Measurements from ENCODE around the gene SUGCT. TPM values are rescaled to one million over a fixed set of nuclear protein-coding genes. Genes with fewer than 3 reads are reported as not detected.

The SUGCT gene
- total RNA-seq, 2 experiments from 2014 or later = 0.95 to 1.2 TPM

- Histone ChIP-seq H3K4me3 (ENCODE audit: low read length) (no peak overlapping the region), H3K4me1 (ENCODE audit: insufficient read depth, low read length) (no peaks in the 10 kb centered on the region), H3K36me3 (ENCODE audit: insufficient read depth, low read length) (no peaks in the 10 kb centered on the region), H3K27me3 (ENCODE audit: control insufficient read depth in 1 of 2, insufficient read depth in 2 of 2, low read length in 2 of 2) (no peaks in the 10 kb centered on the region), H3K27ac (ENCODE audit: low read depth in 1 of 2, low read length in 2 of 2) (no peak overlapping the region), H3K9me3 (ENCODE audit: control insufficient read depth in 1 of 2, insufficient read depth in 1 of 2, low read length in 2 of 2) (peaks cover 0 to 8% of the 10 kb centered on the region in 2 experiments)
- intact Hi-C loops (cut with DNase I, micrococcal nuclease) = loop anchor here in 1 of 2 experiments (5.0 kb wide), 1 partner anchor 1328 kb away; no protein-coding TSS in a partner anchor
- POLR2A ChIA-PET = no interaction called here
- CTCF ChIA-PET = no interaction called here
- no peaks in the 10 kb centered on the region for H3K27me3 Mint-ChIP-seq
- TF ChIP-seq CTCF (IDR thresholded peaks at IDR 0.05) = no peak
- no peak for DNase-seq
- no peaks in the 10 kb centered on the region for H3K36me3 Mint-ChIP-seq (ENCODE audit: low read depth)
- no peak for ATAC-seq (ENCODE audit: poor library complexity)
- no peaks in the 10 kb centered on the region for H3K9me3 Mint-ChIP-seq
- H3K4me1 Mint-ChIP-seq (ENCODE audit: low read depth) = no peaks in the 10 kb centered on the region
- no peak overlapping the region for H3K27ac Mint-ChIP-seq
- H3K4me3 Mint-ChIP-seq = no peak overlapping the region
These were observed 579.7 kb downstream of the SUGCT start for GRCh38 chr7:40714363-40715052.

GRCh38 chr7:40715053-40715430, 580.2 kb downstream of the SUGCT start:
- Histone ChIP-seq H3K27ac (ENCODE audit: low read depth in 1 of 2, low read length in 2 of 2) (no peak overlapping the region), H3K36me3 (ENCODE audit: insufficient read depth, low read length) (no peaks in the 10 kb centered on the region), H3K27me3 (ENCODE audit: control insufficient read depth in 1 of 2, insufficient read depth in 2 of 2, low read length in 2 of 2) (no peaks in the 10 kb centered on the region), H3K9me3 (ENCODE audit: control insufficient read depth in 1 of 2, insufficient read depth in 1 of 2, low read length in 2 of 2) (peaks cover 0 to 8% of the 10 kb centered on the region in 2 experiments), H3K4me3 (ENCODE audit: low read length) (no peak overlapping the region), H3K4me1 (ENCODE audit: insufficient read depth, low read length) (no peaks in the 10 kb centered on the region)
- DNase-seq = no peak
- Mint-ChIP-seq H3K27ac (no peak overlapping the region), H3K36me3 (ENCODE audit: low read depth) (no peaks in the 10 kb centered on the region), H3K9me3 (no peaks in the 10 kb centered on the region), H3K4me1 (ENCODE audit: low read depth) (no peaks in the 10 kb centered on the region), H3K4me3 (no peak overlapping the region), H3K27me3 (no peaks in the 10 kb centered on the region)
- TF ChIP-seq CTCF (IDR thresholded peaks at IDR 0.05) = no peak
- ChIA-PET POLR2A (no interaction called here), CTCF (no interaction called here)
- no peak for ATAC-seq (ENCODE audit: poor library complexity)
- intact Hi-C loops (cut with DNase I, micrococcal nuclease) = loop anchor here in 1 of 2 experiments (5.0 kb wide), 1 partner anchor 1327 kb away; no protein-coding TSS in a partner anchor

- no peak for TF ChIP-seq CTCF (IDR thresholded peaks at IDR 0.05)
- H3K9me3 Mint-ChIP-seq = no peaks in the 10 kb centered on the region
- peaks cover 0 to 6% of the 10 kb centered on the region in 2 experiments for H3K9me3 ChIP-seq (ENCODE audit: control insufficient read depth in 1 of 2, insufficient read depth in 1 of 2, low read length in 2 of 2)
- POLR2A ChIA-PET = no interaction called here
- no peak overlapping the region for H3K4me3 ChIP-seq (ENCODE audit: low read length)
- H3K4me3 Mint-ChIP-seq = no peak overlapping the region
- CTCF ChIA-PET = no interaction called here
- no peaks in the 10 kb centered on the region for H3K4me1 ChIP-seq (ENCODE audit: insufficient read depth, low read length)
- H3K27ac Mint-ChIP-seq = no peak overlapping the region
- H3K36me3 ChIP-seq (ENCODE audit: insufficient read depth, low read length) = no peaks in the 10 kb centered on the region
- no peak overlapping the region for H3K27ac ChIP-seq (ENCODE audit: low read depth in 1 of 2, low read length in 2 of 2)
- no peaks in the 10 kb centered on the region for H3K27me3 Mint-ChIP-seq
- no peaks in the 10 kb centered on the region for H3K27me3 ChIP-seq (ENCODE audit: control insufficient read depth in 1 of 2, insufficient read depth in 2 of 2, low read length in 2 of 2)
- DNase-seq = no peak
- H3K36me3 Mint-ChIP-seq (ENCODE audit: low read depth) = no peaks in the 10 kb centered on the region
- intact Hi-C loops (cut with DNase I, micrococcal nuclease) = loop anchor here in 1 of 2 experiments (5.0 kb wide), 1 partner anchor 1326 kb away; no protein-coding TSS in a partner anchor
- no peak for ATAC-seq (ENCODE audit: poor library complexity)
- no peaks in the 10 kb centered on the region for H3K4me1 Mint-ChIP-seq (ENCODE audit: low read depth)
These were observed 581.2 kb downstream of the SUGCT start for GRCh38 chr7:40716052-40716451.
